ENCODE measurements around the gene CCT5. TPM values are rescaled to one million over a fixed set of nuclear protein-coding genes. Genes with fewer than 3 reads are reported as not detected.

CCT5 gene
- total and polyA plus RNA-seq, 10 of the 15 experiments (the other 5 are each of a cell fraction or from before 2014, with no cell fraction given): 376 to 637 (median 543) TPM

GRCh38 chr5:10251405-10251804 is 1.3 kb downstream of the CCT5 start:
- Histone ChIP-seq H3K9ac (ENCODE audit: control insufficient read depth, insufficient read depth, low read length) (peak overlapping the region; percentile 85), H3K4me3 (peak overlapping the region; percentile 99), H3K27me3 (replicated peaks in 1 of 2; ENCODE audit: control insufficient read depth in 2 of 2, insufficient read depth in 2 of 2, low read length in 1 of 2) (no peaks in the 10 kb centered on the region), H3K9me3 (replicated peaks; ENCODE audit: control insufficient read depth, insufficient read depth, low read length) (no peaks in the 10 kb centered on the region), H3K4me2 (ENCODE audit: control insufficient read depth, insufficient read depth) (peak overlapping the region; percentile 76), H3K27ac (ENCODE audit: control insufficient read depth, insufficient read depth) (peak overlapping the region; percentile 97), H3K36me3 (ENCODE audit: control insufficient read depth in 2 of 2, insufficient read depth in 2 of 2, low read length in 1 of 2) (peaks cover 5 to 24% of the 10 kb centered on the region in 2 experiments), H3K4me1 (ENCODE audit: control insufficient read depth, insufficient read depth, low read length) (peaks cover 7% of the 10 kb centered on the region; the same call in 1 of the 2 replicates), H3K79me2 (ENCODE audit: control insufficient read depth, insufficient read depth, low read length) (peaks cover 82% of the 10 kb centered on the region), H4K20me1 (ENCODE audit: control insufficient read depth, insufficient read depth) (peaks cover 7% of the 10 kb centered on the region), H2AFZ (ENCODE audit: control insufficient read depth, low read depth, low read length) (no peak overlapping the region)
- DNase-seq (ENCODE audit: low read depth, low spot score) (no peak), FAIRE-seq (no peak), ATAC-seq (no peak)
- ChIA-PET RAD21 (ENCODE audit: unreplicated experiment) (no interaction called here), CTCF (interaction anchor here (1.0 to 1.3 kb wide), 3 partner anchors 33 to 170 kb away, joined by 3 to 6 read pairs (median 5); no protein-coding TSS in a partner anchor), SMC1A (ENCODE audit: uncharacterized antibody, unreplicated experiment) (interaction anchor here (0.9 to 1.9 kb wide), 6 partner anchors 11 to 127 kb away, joined by 3 to 5 read pairs (median 4); partner anchors contain the start of gene MARCHF6), POLR2A (interaction anchor here (0.8 to 1.5 kb wide), 3 partner anchors 14 to 101 kb away, joined by 3 to 7 read pairs (median 4); no protein-coding TSS in a partner anchor)
- WGBS (ENCODE audit: insufficient coverage, insufficient replicate concordance, low lambda C conversion rate, missing lambda C conversion rate): under 1% methylated on average over 7 of the region's 7 CpGs
- TF ChIP-seq, protein P1, sequence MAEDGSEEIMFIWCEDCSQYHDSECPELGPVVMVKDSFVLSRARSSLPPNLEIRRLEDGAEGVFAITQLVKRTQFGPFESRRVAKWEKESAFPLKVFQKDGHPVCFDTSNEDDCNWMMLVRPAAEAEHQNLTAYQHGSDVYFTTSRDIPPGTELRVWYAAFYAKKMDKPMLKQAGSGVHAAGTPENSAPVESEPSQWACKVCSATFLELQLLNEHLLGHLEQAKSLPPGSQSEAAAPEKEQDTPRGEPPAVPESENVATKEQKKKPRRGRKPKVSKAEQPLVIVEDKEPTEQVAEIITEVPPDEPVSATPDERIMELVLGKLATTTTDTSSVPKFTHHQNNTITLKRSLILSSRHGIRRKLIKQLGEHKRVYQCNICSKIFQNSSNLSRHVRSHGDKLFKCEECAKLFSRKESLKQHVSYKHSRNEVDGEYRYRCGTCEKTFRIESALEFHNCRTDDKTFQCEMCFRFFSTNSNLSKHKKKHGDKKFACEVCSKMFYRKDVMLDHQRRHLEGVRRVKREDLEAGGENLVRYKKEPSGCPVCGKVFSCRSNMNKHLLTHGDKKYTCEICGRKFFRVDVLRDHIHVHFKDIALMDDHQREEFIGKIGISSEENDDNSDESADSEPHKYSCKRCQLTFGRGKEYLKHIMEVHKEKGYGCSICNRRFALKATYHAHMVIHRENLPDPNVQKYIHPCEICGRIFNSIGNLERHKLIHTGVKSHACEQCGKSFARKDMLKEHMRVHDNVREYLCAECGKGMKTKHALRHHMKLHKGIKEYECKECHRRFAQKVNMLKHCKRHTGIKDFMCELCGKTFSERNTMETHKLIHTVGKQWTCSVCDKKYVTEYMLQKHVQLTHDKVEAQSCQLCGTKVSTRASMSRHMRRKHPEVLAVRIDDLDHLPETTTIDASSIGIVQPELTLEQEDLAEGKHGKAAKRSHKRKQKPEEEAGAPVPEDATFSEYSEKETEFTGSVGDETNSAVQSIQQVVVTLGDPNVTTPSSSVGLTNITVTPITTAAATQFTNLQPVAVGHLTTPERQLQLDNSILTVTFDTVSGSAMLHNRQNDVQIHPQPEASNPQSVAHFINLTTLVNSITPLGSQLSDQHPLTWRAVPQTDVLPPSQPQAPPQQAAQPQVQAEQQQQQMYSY (CRISPR knock-in tag; IDR thresholded peaks at IDR 0.05): no peak
- TF ChIP-seq TBL1XR1 (IDR thresholded peaks at IDR 0.05; ENCODE audit: low read depth, low read length) (no peak), SIX5 (IDR thresholded peaks at IDR 0.05; ENCODE audit: low read depth, low read length, severe bottlenecking) (no peak), POU2F2 (IDR thresholded peaks at IDR 0.05; ENCODE audit: borderline replicate concordance, low read depth, low read length) (no peak), IKZF1 (conservative IDR thresholded peaks at IDR 0.05) (no peak), BCLAF1 (IDR thresholded peaks at IDR 0.05) (no peak), ZNF274 (IDR thresholded peaks at IDR 0.05; ENCODE audit: insufficient read depth, insufficient read length) (no peak), TCF3 (IDR thresholded peaks at IDR 0.05; ENCODE audit: borderline replicate concordance, insufficient read depth, low read depth, low read length) (no peak), TCF12 (IDR thresholded peaks at IDR 0.05; ENCODE audit: low read depth, low read length) (no peak), PAX5 (IDR thresholded peaks at IDR 0.05; ENCODE audit: borderline replicate concordance, low read depth, low read length) (no peak), RCOR1 (conservative IDR thresholded peaks at IDR 0.05; ENCODE audit: low read depth, low read length) (no peak), CBFB (IDR thresholded peaks at IDR 0.05; ENCODE audit: low read depth) (no peak)
- in situ Hi-C loops (cut with MboI) (no loop called here), intact Hi-C loops (cut with micrococcal nuclease; ENCODE audit: unreplicated experiment) (loop anchor here (5.0 kb wide), 1 partner anchor 511 kb away; the partner anchor contains the start of gene DAP)
- no TSS peak for BruUV-seq (replicated peaks)

Data from GM12878 (cell line).